Activated naive CD4-positive, alpha-beta T cell (primary cell): ENCODE measurements around the gene RINT1.

Experiments
- DNase-seq, 4 experiments: peaks; one replicate each; lab custom pipeline; 2025; lab: John Stamatoyannopoulos, UW

Gene RINT1

DNA sequence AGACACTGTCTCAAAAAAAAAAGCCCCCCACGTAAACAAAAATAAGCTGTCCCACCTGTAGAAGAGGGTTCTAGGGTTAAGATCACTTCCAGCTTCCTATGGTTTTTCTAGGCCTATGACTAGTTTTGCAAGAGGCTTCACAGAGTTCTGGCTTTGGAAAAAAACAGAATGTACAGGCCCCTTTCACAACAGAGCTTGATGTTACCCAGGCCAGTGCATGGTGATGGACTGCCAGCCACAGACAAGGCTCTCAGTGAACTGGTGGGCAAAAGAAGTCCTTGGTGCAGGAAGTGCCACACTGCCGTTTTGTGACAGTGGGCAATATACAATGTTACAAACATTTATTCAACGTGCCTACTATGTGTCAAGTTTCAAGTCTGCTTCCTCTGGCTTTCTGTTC, 67.5 kb downstream of the RINT1 start:
- no peak for DNase-seq

GRCh38 chr7:105600720-105601550, 68.9 kb downstream of the RINT1 start:
- DNase-seq = no peak

DNA sequence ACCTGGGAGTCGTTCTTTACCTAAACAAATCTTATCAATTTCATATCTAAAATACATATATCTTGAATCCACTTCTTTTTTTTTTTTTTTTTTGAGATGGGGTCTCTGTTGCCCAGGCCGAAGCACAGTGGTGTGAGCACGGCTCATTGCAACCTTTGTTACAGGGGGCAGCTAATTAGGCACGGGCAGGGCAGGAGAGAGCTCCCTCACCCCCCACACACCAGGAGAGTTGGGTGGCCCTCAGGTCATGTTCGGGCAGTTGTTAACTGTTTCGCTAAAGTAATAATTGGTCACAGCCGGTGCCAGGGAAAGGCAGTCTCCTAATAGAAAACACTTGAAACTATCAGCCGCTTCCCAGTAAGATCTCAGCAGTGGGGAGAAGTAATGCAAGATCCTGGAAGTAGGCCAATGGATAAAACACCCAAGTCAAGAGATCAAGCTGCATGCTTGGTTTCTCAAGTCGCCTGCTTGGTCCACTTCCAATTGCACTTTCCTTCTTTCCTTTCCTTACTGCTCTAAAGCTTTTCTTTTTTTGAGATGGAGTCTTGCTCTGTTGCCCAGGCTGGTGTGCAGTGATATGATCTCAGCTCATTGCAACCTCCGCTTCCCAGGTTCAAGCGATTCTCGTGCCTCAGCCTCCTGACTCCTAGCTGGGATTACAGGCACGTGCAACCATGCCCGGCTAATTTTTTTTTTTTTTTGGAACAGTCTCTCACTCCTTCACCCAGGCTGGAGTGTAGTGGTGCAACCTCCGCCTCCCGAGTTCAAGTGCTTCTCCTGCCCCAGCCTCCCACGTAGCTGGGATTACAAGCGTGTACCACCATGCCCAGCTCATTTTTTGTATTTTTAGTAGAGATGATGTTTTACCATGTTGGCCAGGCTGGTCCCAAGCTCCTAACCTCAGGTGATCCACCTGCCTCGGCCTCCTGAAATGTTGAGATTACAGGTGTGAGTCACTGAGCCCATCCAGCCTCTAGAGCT, 70.6 kb downstream of the RINT1 start:
- DNase-seq = no peak

- no peak for DNase-seq
These were observed 78.3 kb downstream of the RINT1 start for GRCh38 chr7:105610165-105610930.

- DNase-seq = no peak
These were observed 80.1 kb downstream of the RINT1 start for GRCh38 chr7:105611856-105612775.

DNA sequence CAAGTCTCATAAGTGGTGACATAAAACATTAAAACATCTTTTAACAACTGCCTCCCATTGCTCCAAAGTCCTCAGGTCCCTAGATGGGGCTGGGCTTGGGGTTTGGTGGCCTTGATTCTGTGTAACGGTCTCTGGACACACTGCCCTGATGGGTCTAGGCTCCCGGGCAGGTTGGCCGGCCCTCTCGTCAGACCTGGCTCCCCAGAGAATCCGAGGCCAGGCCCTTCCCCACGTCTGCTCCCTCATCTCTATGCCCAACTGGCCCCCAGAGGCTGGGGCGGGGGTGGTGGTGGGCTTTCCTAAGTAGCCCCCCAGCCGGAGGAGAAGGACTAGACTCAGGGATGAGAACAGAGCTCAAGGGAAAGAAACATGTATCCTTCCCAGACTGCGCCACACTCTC, 80.8 kb downstream of the RINT1 start:
- no peak for DNase-seq

DNA sequence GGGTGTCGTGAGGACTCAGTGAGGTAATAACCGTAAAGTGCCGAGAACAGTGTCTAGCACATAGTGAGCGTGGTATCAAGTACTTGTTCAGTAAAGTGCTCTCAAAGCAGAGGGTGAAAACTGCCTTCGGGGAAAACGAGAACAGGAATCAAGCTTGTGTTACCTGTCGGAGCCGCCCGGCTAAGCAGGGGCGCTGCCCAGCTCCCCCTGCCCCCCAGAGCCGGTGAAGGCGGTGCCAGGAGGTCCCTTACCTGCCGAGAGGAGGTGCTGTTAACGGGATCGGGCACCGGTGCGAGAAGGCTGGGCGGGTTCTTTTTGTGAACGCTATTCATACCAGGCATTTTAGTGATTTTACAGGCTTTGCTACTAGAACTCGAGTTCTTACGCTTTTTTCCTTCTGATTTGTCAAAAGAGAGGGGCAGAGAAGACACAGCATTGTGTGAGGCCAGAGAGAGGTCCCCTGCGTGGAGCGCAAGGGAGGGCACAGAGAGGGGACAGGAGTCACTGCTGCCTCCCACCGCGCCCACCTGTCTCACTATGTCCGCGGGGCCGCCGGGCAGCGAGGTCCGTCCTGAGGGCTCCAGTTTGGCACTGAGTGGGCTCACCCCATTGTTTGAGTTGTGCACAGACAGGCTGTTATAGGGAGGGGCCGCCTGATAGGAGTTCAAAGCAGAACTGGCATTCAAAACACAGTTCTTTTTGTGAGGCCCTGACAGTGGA, 81.8 kb downstream of the RINT1 start:
- DNase-seq = no peak

DNA sequence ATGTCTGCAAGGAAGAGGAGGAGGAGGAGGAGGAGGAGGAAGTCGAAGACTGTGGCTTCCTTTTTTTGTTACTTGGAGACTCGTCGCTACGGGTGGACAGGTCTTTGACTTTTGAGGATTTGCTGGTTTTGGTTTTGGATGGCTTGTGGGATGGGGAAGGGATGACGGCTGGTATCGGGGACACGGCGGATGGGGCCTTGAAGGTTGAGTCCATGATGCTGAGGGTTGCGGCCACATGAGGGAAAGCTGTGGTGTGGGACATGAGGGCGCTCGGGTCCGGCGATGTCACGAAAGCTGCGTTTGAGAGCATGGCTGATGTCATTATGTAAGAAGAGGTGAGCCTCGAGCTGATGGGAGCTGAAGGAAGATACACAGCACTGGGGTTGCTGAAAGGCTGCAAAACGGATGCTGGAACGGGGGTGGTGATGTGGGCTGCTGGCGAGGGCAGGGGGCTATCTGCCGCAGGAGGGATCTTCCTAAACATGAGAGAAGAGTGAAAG, 82.4 kb downstream of the RINT1 start:
- no peak for DNase-seq
